Ovary (tissue), 3 donors: ENCODE data around the gene EXOG.

Experiments
- CTCF ChIP-seq, 3 donors: fragments of 450-650 bp in 2 of 3; fragments of 200-600 bp in 1 of 3; IDR thresholded peaks; one replicate each; pipeline versions ENCODE4 v1.5.1 to v1.8.0; 2016 to 2022; ENCODE audit warnings: antibody characterized with exemption in 3 of 3, mild to moderate bottlenecking in 1 of 3
- EP300 ChIP-seq: sonication (generic); formaldehyde crosslinking; IDR thresholded peaks from one replicate; pipeline ENCODE4 v1.6.1; 2017; ENCODE audit warnings: antibody characterized with exemption
- POLR2A ChIP-seq: fragments of 450-650 bp; IDR thresholded peaks from one replicate; pipeline ENCODE4 v1.6.1; 2017; ENCODE audit warnings: antibody characterized with exemption, mild to moderate bottlenecking, moderate library complexity
- donor health status: DM: no; HTN: no; CAD: no.

DNA sequence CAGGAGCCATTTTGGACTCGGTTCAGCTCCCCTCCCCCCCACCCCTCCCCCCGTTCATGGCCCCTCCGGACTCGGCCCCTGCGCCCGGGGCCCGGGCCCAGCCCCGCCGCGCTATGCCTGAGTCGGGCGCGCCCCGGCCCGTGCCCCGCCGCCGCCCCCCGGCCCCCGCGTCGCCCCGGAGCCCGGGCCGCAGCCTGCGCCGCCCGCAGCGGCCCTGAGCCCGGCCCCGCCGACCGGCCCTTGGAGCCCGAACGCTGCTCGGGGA, 42.3 kb upstream of the EXOG start:
- TF ChIP-seq CTCF (IDR thresholded peaks at IDR 0.05) (no peak), POLR2A (no peak), EP300 (no peak)
